Transverse colon (tissue), 4 donors: Measurements from ENCODE around the gene GSAP. TPM values are rescaled to one million over a fixed set of nuclear protein-coding genes. Genes with fewer than 3 reads are reported as not detected.
A peak's percentile ranks its signal among the peaks of the same experiment; 100 is the strongest.
"Not testable (repeated sequence)": the region's sequence is repeated elsewhere in the genome, so short reads cannot be mapped to it uniquely, and the experiment has no call there.

Experiments
- DNase-seq: peaks from one replicate; pipeline ENCODE4 v3.0.0-alpha.2; 2019
- H3K27ac ChIP-seq, 4 donors: fragments of 200-600 bp; sonication (generic); 2 replicates each; pipeline ENCODE4 v1.5.1; 2016 to 2018; ENCODE audit warnings: inconsistent platforms in 4 of 4
- H3K27me3 ChIP-seq: fragments of 200-600 bp; sonication (generic); 2 replicates; pipeline ENCODE4 v1.5.1; 2017; ENCODE audit warnings: inconsistent platforms
- H3K36me3 ChIP-seq, 4 donors: fragments of 200-600 bp; sonication (generic); 2 replicates each; pipeline ENCODE4 v1.5.1; 2017 to 2019; ENCODE audit warnings: inconsistent platforms in 4 of 4
- H3K4me1 ChIP-seq, 4 donors: fragments of 200-600 bp; sonication (generic); 2 replicates each; pipeline ENCODE4 v1.5.1; 2017 to 2020; ENCODE audit warnings: inconsistent platforms in 4 of 4
- H3K4me3 ChIP-seq, 4 donors: fragments of 200-600 bp; sonication (generic); 1 replicate in 1 of 4; 2 replicates in 3 of 4; pipeline versions ENCODE4 v1.5.1 to v1.6.1; 2017 to 2019; ENCODE audit warnings: inconsistent platforms in 4 of 4
- H3K9me3 ChIP-seq, 2 donors: fragments of 200-600 bp; sonication (generic); 2 replicates each; pipeline ENCODE4 v1.5.1; 2017 to 2019; ENCODE audit warnings: inconsistent platforms in 2 of 2
- EP300 ChIP-seq: sonication (generic); formaldehyde crosslinking; IDR thresholded peaks from one replicate; pipeline ENCODE4 v1.6.1; 2017; ENCODE audit warnings: antibody characterized with exemption, low read depth
- POLR2A ChIP-seq: fragments of 450-650 bp; IDR thresholded peaks from one replicate; pipeline ENCODE4 v1.6.1; 2016; ENCODE audit warnings: antibody characterized with exemption, mild to moderate bottlenecking, moderate library complexity
- POLR2AphosphoS5 ChIP-seq, 3 donors: sonication (generic); formaldehyde crosslinking; IDR thresholded peaks; one replicate each; pipeline ENCODE4 v1.6.1; 2016; ENCODE audit warnings: antibody characterized with exemption in 3 of 3
- WGBS, 2 donors: methylation state at CpG; one replicate each; pipeline ENCODE4 v1.1.5; 2018; ENCODE audit warnings: low coverage in 1 of 2; 5-methylcytosine and 5-hydroxymethylcytosine counted together
- in situ Hi-C, 4 donors: fragments of 200-750 bp; cut with MboI; loops; one replicate each; pipeline versions ENCODE4 v1.15.0 to v1.15.1; 2017; ENCODE audit warnings: low sequenced_read_pairs in 3 of 4, low pct_ligation_motif_present in 1 of 4, low pct_unique_long_range_greater_than_20kb in 1 of 4
- intact Hi-C: fragments of 100-400 bp; cut with DNase I; formaldehyde crosslinking; loops from one replicate; pipeline ENCODE4 v1.15.1; 2023; ENCODE audit warnings: low total_unique reads
- total RNA-seq, 4 donors: library from RNA; depleted of rRNA; stranded (reverse); fragments of >200 nt; gene quantifications; one replicate each; pipeline ENCODE4 v1.1.0, GENCODE V29; 2016
- TF ChIP-seq, protein P1 (sequence below), 5 experiments: fragments of 200-600 bp in 3 of 5; fragments of 450-650 bp in 2 of 5; sonication (generic) in 3 of 5; IDR thresholded peaks; 1 replicate in 2 of 5; 2 replicates in 3 of 5; pipeline ENCODE4 v1.5.1; 2016 to 2017; ENCODE audit warnings: antibody characterized with exemption in 5 of 5, inconsistent platforms in 3 of 5, mild to moderate bottlenecking in 2 of 5, moderate library complexity in 1 of 5

Gene GSAP, protein sequence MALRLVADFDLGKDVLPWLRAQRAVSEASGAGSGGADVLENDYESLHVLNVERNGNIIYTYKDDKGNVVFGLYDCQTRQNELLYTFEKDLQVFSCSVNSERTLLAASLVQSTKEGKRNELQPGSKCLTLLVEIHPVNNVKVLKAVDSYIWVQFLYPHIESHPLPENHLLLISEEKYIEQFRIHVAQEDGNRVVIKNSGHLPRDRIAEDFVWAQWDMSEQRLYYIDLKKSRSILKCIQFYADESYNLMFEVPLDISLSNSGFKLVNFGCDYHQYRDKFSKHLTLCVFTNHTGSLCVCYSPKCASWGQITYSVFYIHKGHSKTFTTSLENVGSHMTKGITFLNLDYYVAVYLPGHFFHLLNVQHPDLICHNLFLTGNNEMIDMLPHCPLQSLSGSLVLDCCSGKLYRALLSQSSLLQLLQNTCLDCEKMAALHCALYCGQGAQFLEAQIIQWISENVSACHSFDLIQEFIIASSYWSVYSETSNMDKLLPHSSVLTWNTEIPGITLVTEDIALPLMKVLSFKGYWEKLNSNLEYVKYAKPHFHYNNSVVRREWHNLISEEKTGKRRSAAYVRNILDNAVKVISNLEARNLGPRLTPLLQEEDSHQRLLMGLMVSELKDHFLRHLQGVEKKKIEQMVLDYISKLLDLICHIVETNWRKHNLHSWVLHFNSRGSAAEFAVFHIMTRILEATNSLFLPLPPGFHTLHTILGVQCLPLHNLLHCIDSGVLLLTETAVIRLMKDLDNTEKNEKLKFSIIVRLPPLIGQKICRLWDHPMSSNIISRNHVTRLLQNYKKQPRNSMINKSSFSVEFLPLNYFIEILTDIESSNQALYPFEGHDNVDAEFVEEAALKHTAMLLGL
- total RNA-seq: 10 to 100 TPM in 3 of 4 donors, 1 to 10 TPM in 1; 5.0 to 25.2 (median 15.5) TPM

DNA sequence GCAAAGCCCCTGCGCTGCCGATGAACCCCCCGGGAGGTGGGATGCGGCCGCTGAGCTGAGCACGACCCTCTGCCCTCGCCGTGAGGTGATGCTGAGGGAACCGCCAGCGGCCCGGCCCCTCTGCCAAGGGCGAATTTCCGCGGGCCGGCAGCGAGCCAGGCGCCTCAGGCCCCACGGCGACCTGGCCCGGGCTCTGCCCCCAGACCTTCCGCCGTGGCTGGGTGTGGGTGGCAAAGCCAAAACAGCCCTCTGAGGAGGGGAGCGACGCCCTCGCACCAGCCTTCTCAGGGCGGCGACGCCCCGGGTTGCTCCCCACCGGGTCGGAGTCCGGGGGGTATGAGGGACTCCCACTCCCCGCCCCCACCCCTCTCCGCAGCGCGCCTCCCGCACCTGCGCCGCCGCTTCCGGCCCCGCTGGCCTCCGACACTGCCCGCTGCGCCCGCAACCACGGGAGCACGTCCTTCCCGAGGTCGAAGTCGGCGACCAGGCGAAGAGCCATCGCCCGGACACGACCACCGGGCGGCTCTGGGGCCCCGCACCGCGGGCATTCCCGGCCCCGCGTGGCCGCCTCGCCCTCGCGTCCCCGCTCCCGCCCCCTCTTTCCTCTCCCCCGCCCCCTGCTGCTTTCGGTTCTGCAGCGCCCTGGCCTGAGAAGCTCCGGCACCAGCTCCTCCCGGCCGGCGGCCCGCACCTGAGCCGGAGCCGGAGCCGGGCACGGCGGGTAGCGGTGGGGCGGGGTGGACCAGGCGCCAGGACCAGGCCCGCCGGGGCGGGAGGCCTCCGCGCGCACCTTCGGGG lies at the start of gene GSAP:
Gene GSAP, minus strand, starts transcription at position 527 of the 798 bp plus-strand sequence. Its CDS starts 28 bp downstream, at position 499.
- Histone ChIP-seq H3K27ac (peak within 1 kb of the TSS; percentile 82 to 89 (median 86)), H3K4me1 (peaks cover 5 to 17% (median 11%) of the 10 kb centered on the region in 4 donors), H3K4me3 (peak within 1 kb of the TSS; percentile 66 to 88 (median 72)), H3K9me3 (no peaks in the 10 kb centered on the region), H3K36me3 (no peaks in the 10 kb centered on the region), H3K27me3 (no peaks in the 10 kb centered on the region)
- 1% methylated on average over 66 of the region's 93 CpGs; no CpG with 5 or more reads in 1 of the 2 donors for WGBS, 2 donors
- TF ChIP-seq, protein P1, sequence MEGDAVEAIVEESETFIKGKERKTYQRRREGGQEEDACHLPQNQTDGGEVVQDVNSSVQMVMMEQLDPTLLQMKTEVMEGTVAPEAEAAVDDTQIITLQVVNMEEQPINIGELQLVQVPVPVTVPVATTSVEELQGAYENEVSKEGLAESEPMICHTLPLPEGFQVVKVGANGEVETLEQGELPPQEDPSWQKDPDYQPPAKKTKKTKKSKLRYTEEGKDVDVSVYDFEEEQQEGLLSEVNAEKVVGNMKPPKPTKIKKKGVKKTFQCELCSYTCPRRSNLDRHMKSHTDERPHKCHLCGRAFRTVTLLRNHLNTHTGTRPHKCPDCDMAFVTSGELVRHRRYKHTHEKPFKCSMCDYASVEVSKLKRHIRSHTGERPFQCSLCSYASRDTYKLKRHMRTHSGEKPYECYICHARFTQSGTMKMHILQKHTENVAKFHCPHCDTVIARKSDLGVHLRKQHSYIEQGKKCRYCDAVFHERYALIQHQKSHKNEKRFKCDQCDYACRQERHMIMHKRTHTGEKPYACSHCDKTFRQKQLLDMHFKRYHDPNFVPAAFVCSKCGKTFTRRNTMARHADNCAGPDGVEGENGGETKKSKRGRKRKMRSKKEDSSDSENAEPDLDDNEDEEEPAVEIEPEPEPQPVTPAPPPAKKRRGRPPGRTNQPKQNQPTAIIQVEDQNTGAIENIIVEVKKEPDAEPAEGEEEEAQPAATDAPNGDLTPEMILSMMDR (IDR thresholded peaks at IDR 0.05): peak in 2 of 5 experiments; percentile 21 to 31
- no peak for TF ChIP-seq POLR2AphosphoS5 (IDR thresholded peaks at IDR 0.05)
- TF ChIP-seq POLR2A: peak; percentile 35
- in situ Hi-C loops (no loop called here), intact Hi-C loops (no loop called here)
- DNase-seq: peak; percentile 81

DNA sequence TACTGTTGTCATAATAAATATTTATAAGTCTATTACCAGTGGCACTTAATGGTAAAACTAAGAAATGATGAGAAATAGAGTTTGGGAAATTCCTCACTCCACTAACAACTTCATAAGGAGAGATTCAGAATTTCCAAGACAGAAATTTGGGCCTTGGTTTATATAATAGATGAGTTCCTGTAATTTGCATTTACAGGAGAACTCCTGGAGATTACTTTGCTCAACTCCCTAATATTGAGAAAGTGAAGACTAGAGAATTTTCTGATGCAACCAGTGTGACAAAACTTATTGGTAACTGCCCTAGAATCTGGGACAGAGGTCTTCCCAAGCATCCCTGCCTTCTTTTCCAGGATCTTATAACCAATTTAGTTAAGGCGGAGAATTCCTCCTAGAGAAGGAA lies 49.1 kb upstream of the GSAP start:
- Histone ChIP-seq H3K36me3 (no peaks in the 10 kb centered on the region), H3K27ac (no peak overlapping the region), H3K9me3 (no peaks in the 10 kb centered on the region), H3K27me3 (no peaks in the 10 kb centered on the region), H3K4me3 (no peak overlapping the region), H3K4me1 (peaks cover 0 to 6% (median 0%) of the 10 kb centered on the region in 4 donors)
- TF ChIP-seq, protein P1 (IDR thresholded peaks at IDR 0.05): no peak
- TF ChIP-seq POLR2A: no peak
- TF ChIP-seq EP300: no peak
- no peak for TF ChIP-seq POLR2AphosphoS5 (IDR thresholded peaks at IDR 0.05)
- in situ Hi-C loops: no loop called here
- intact Hi-C loops: no loop called here
- no peak for DNase-seq
- 96 to 100% methylated on average over 1 of the region's 1 CpG for WGBS, 2 donors

DNA sequence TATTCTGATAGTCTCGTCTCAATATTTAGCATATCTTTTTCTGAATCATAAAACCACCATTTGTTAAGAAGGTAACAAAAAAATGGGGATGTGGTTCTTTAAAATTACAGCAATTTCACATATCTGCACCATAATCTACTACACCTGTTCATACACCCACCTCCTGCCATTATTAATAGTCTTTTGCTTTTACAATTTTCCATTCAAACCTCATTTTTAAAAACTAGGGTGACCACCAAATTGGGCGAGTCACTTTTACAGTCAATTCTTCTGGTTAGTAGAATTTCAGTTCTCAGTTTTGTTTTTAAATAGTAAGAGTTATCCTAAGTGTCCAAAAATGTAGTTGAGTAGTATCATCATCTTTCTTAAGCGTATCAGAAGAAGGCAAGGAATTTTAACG lies 48.4 kb upstream of the GSAP start:
- no peak overlapping the region for H3K27ac ChIP-seq
- H3K27me3 ChIP-seq: no peaks in the 10 kb centered on the region
- peaks cover 0 to 6% (median 0%) of the 10 kb centered on the region in 4 donors for H3K4me1 ChIP-seq
- no peaks in the 10 kb centered on the region for H3K36me3 ChIP-seq
- no peak overlapping the region for H3K4me3 ChIP-seq
- no peaks in the 10 kb centered on the region for H3K9me3 ChIP-seq
- DNase-seq: no peak
- TF ChIP-seq EP300: no peak
- no peak for TF ChIP-seq POLR2AphosphoS5 (IDR thresholded peaks at IDR 0.05)
- 78 to 86% methylated on average over 4 of the region's 4 CpGs for WGBS, 2 donors
- in situ Hi-C loops (no loop called here), intact Hi-C loops (no loop called here)

DNA sequence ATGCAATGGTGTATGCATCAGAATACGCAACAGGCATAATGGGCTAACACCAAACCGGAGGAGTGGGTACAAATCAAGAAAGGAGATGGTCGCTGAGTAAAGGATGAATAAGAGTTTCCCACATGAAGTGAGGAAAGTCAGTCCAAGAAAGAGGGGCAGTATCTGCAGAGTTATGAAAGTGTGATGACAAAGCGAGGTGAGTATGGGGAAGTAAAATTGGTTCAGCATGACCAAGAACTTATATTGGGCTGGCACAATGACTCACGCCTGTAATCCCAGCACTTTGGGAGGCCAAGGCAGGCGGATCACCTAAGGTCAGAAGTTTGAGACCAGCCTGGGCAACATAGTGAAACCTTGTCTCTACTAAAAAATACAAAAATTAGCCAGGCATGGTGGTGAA lies 47.5 kb upstream of the GSAP start:
- H3K4me1 ChIP-seq, H3K9me3 ChIP-seq, H3K4me3 ChIP-seq, H3K27me3 ChIP-seq, in situ Hi-C loops, H3K36me3 ChIP-seq, intact Hi-C loops, DNase-seq, H3K27ac ChIP-seq: not testable (repeated sequence)
- 71 to 84% methylated on average over 6 of the region's 6 CpGs for WGBS, 2 donors
